Endothelial cell of umbilical vein (primary cell): ENCODE results near the gene TRPM3.

Experiments
- CTCF ChIP-seq, 2 donors: IDR thresholded peaks; 1 replicate in 1 of 2; 2 replicates in 1 of 2; pipeline ENCODE4 v1.5.1; 2011; ENCODE audit warnings: low read length in 2 of 2, mild to moderate bottlenecking in 2 of 2, moderate library complexity in 2 of 2, control low read depth in 1 of 2, inconsistent platforms in 1 of 2, low read depth in 1 of 2; ENCODE audit not compliant: insufficient read depth in 1 of 2; ENCODE audit errors: extremely low read depth in 1 of 2
- EZH2 ChIP-seq: IDR thresholded peaks from 2 replicates; pipeline ENCODE4 v1.6.1; 2012; ENCODE audit warnings: borderline replicate concordance, low read depth, mild to moderate bottlenecking, moderate library complexity, low read length, inconsistent platforms; ENCODE audit not compliant: severe bottlenecking
- GATA2 ChIP-seq: IDR thresholded peaks from 2 replicates; pipeline ENCODE4 v1.7.0; 2011; ENCODE audit warnings: low read depth, mild to moderate bottlenecking, moderate library complexity, mixed read lengths, low read length; ENCODE audit not compliant: insufficient read length, insufficient read depth
- JUN ChIP-seq: IDR thresholded peaks from 2 replicates; pipeline ENCODE4 v1.6.1; 2011; ENCODE audit warnings: borderline replicate concordance, low read depth; ENCODE audit not compliant: insufficient read length, insufficient read depth
- MAX ChIP-seq: IDR thresholded peaks from 2 replicates; pipeline ENCODE4 v1.6.1; 2011; ENCODE audit not compliant: insufficient read depth, insufficient read length
- MYC ChIP-seq: IDR thresholded peaks from one replicate; pipeline ENCODE4 v1.6.1; 2011; ENCODE audit warnings: mild to moderate bottlenecking, low read depth, low read length
- POLR2A ChIP-seq: IDR thresholded peaks from 2 replicates; pipeline ENCODE4 v1.6.1; 2012; ENCODE audit warnings: low read depth, mild to moderate bottlenecking, control low read depth, low read length
- POLR2AphosphoS5 ChIP-seq: IDR thresholded peaks from 2 replicates; pipeline ENCODE4 v1.6.1; 2012; ENCODE audit warnings: low read depth, mild to moderate bottlenecking, control low read depth, low read length, moderate library complexity; ENCODE audit not compliant: insufficient read depth

GRCh38 chr9:70542311-70542931 lies 579.0 kb downstream of the TRPM3 start:
- TF ChIP-seq MYC: no peak
- no peak for TF ChIP-seq POLR2A
- no peak for TF ChIP-seq EZH2
- TF ChIP-seq MAX: no peak
- TF ChIP-seq POLR2AphosphoS5: no peak
- no peak for TF ChIP-seq CTCF (IDR thresholded peaks at IDR 0.05; ENCODE audit: extremely low read depth in 1 of 2, insufficient read depth in 1 of 2, low read depth in 1 of 2, low read length in 2 of 2)
- no peak for TF ChIP-seq JUN
- TF ChIP-seq GATA2: no peak
